ENCODE measurements around the gene ROR2.

Gene ROR2

DNA sequence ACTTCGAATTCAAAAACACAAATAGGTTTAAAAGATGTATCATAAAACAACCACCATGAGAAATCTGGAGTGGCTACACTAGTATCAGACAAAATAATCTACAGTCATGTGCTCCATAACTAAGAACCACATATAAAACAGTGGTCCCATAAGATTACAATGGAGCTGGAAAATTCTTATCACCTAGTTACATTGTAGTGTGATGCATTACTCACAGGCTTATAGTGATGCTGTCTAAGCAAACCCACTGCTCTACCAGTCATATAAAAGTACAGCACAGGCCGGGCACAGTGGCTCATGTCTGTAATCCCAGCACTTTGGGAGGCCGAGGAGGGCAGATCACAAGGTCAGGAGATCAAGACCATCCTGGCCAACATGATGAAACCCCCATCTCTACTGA, 160.1 kb downstream of the ROR2 start:
- no peak for DNase-seq

GRCh38 chr9:91787931-91788330, 162.1 kb downstream of the ROR2 start:
- DNase-seq = no peak

GRCh38 chr9:91786132-91786896, 163.7 kb downstream of the ROR2 start:
- no peak for DNase-seq

- no peak for DNase-seq
Measured at GRCh38 chr9:91785447-91785842, 164.6 kb downstream of the ROR2 start.

DNA sequence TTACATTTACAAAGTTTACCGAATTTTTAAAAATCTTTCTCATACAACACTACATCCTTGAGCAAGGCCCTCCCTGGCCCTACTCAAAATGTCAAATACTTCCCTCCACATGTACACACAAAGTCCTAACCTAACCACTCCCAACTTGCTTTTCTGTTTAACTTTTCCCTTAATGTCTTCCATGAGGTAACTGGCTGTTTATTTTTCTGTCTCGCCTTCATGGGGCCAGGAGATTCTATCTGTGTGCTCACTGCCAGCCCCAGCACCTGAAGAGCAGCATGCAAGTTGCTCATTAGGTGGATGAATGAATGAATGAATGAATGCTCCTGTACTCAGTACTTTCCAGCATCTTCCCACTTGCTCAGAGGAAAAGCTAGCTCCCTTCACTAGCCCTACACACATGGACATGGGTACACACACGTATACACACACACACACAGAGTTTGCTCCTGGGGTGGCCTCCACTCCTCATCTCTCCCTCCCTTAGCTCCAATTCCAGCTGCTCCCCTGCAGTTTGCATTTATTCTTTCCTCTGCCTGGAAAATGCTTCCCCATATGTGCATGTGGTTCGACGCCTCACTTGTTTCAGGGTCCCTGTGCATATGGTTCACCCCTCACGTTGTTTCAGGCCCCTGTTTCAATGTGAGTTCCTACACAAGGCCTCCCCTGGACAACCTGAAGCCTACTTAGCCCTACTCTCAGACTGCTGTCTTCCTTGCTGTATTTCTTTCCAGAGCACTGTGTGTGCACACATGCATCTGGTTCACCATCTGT, 165.2 kb downstream of the ROR2 start:
- DNase-seq = no peak

DNA sequence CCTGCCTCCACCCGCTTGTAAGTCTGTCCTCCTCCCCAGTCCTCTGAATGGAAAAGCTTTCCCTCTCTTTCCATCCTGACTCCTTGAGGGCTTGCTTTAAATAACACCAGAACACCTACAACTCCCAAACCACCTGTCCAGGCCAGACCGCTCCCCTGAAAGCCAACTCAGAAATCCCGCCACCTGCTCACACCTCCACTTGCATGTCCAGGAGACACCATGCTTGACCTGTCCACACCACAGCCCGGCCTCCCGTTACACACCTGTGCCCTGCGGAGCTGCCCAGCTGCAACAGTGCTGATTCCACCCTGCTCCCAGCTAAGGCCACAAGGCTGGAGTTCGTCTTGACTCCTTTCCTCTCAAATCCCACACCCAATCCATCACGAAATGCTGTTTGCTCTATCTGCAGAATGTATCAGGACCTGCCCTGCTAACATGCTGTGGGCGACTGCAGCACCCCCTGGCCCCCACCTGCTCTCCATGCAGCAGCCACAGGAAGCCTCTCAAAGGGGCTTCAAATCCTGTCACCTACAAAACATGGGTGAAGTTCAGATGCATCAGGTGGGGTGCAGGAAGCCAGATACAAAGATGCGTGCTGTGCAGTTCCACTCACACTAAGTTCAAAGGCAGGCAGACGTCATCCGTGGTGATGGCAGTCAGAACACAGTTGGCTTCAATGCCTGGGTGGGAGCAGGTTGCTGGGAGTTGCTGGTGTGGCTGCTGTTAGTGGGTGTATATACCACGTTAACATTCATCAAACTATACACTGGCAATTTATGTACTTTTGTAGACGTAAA, 166.0 kb downstream of the ROR2 start:
- no peak for DNase-seq

DNA sequence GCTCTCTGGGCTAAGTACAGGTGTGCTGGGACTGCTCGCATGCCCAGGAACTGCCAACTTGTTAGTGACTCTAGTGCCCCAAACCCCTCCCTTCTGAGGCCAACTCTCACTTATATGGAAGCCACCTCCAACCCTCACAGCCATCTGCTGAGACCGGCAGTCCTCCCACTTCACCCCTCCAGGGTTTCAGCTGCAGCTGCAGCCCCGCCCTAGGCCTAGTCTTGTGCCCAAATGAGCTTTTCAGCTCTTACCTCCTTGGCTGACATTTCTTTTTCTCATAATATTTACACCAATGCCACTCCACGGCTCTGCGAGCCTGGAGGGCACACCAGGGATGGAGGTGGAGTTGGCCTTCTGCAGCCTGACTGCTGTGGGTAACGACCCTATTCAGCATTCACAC, 166.6 kb downstream of the ROR2 start:
- DNase-seq = no peak

GRCh38 chr9:91782708-91783214, 167.3 kb downstream of the ROR2 start:
- DNase-seq = no peak

DNA sequence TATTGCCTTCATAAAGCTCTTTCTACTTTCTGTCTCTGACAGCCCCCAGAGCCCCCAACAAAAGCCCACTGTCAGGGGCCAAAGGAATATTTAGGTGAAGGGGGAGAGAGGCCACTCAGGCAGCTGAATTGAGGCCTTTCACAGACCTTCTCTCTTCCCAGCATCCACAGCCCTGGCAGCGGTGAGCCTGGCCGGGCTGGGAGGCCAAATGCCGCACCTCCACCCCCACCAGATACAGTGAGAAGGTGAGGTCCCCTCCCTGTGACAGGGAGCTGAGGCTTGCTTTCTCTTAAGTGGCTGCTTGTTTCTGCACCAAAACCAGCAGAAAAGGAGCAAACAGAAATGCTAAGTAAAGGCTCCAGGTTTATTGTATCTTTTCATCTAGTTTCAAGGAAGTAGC, 168.1 kb downstream of the ROR2 start:
- no peak for DNase-seq

DNA sequence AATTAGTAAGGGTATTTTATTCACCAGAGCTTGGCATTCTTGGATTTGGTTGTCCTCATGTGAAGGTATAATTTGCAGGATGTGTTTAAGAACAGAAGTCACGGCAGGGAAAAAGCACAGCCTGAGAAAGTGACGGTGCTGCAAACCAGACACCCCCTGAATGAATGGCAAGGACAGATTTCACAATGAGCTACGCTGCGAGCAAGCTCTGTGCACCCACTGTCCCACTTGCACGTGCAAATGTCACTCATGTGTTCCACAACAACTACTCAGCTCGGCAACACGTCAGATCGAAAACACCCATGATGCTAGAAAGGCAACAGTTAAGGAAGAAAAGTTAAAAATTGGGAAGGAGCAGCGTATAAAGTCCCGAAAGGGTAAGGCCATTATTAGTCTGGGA, 168.9 kb downstream of the ROR2 start:
- DNase-seq = no peak

GRCh38 chr9:91778031-91778430, 172.0 kb downstream of the ROR2 start:
- no peak for DNase-seq

GRCh38 chr9:91777292-91777830, 172.7 kb downstream of the ROR2 start:
- DNase-seq = no peak

DNA sequence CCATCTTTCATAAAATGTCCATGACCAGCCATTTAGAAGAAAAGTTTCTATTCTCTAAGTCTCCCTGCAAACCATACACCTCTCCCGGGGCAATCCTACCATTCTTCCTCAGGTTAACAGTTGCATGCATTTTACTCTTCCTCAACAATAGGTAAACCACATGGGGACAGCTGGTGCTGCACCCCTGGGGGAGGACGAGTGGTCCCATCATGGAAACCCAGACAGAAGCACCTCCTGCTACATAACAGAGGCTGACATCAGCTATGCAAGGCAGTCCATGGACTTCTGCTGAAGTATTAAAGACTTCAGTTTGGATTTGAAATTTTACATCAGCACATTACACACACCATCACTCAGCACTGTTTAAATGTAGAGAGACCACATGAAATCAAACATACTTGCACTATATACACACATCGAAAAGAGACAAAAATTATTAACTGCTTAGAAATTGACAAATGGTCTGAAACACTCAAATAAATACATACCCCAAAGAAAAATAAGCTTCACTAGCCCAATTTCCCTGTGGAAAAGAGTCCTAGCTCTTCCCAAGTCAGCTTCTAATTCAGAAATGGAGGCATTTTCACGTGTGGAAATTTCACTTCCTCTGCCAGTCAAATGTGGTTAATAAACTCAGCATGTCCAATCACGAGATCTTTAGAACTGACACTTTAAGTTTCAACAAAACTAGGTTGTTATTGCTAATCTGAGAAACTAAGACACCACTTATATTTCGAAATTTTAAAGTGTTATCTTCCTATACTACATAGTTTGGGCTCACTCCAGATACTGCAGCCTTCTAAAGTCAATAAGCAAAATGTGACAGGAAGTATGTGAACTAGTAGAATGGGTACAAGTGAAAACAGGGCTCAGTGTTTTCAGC, 173.4 kb downstream of the ROR2 start:
- DNase-seq = no peak

- DNase-seq = no peak
Measured at GRCh38 chr9:91775708-91776028, 174.4 kb downstream of the ROR2 start.

GRCh38 chr9:91775011-91775707, 174.9 kb downstream of the ROR2 start:
- DNase-seq = peak; percentile 66 to 73

DNA sequence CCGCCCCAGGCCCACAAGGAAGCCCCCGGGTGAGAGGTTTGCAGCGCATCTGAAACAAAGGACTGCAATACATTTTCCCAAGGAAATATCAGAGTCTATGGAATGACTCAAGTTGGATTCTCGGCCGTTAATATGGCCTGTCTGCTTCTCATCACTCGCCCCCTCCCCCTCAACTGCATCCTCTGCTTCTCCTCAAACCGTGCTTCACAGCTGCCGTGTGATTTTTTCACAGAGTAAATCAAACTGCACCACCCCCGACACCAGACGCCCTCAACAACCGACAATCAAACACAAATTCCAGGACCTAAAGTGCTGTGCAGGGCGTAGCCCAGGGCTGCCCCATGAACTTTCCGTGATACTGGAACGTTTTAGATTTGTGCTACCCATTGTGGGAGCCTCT, 176.9 kb downstream of the ROR2 start:
- DNase-seq = no peak

DNA sequence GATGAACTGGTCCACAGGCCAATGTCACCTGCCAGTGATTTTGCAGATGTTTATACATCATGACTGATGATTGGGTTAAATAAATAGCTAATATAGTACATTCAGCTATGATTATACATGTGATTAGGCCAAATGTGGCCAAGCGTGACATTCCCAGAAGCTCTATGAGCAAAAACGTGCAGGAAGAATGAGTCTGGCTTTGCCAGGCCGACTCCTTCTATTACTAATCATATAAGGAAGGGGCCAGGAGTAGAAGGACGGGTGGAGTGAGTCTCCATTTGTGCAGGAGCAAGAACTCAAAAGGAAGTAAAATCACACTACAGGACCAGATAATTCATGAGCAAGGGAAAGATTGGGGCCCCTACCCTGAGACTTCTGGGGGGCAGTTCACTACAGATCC, 178.2 kb downstream of the ROR2 start:
- no peak for DNase-seq

GRCh38 chr9:91771027-91771426, 179.0 kb downstream of the ROR2 start:
- no peak for DNase-seq

- DNase-seq = no peak
Measured at GRCh38 chr9:91770229-91770628, 179.8 kb downstream of the ROR2 start.

- no peak for DNase-seq
Measured at GRCh38 chr9:91768977-91769916, 180.8 kb downstream of the ROR2 start.
